HEK293 (cell line): ENCODE measurements around the gene PDIA4.

Experiments used
- CTCF ChIA-PET: fragments of 350-600 bp; formaldehyde crosslinking; extraction: SDS; loops from one replicate; lab custom pipeline; 2021; ENCODE audit warnings: antibody characterized with exemption; lab: Yijun Ruan, JAX
- POLR2A ChIA-PET: fragments of 300-600 bp; formaldehyde crosslinking; extraction: SDS; loops from one replicate; lab custom pipeline; 2020; ENCODE audit warnings: antibody characterized with exemption, inconsistent platforms; lab: Yijun Ruan, JAX
- H3K27ac ChIP-seq: fragments of 200-500 bp; sonication (Bioruptor generic); 2 replicates; pipeline ENCODE4 v1.5.1; 2014; ENCODE audit warnings: low read depth, low read length, control low read depth, inconsistent platforms; ENCODE audit errors: extremely low read depth
- H3K36me3 ChIP-seq, 2 experiments: fragments of 200-500 bp in 1 of 2; sonication (Bioruptor generic) in 1 of 2; 1 replicate in 1 of 2; 2 replicates in 1 of 2; pipeline ENCODE4 v1.5.1; 2014 to 2017; ENCODE audit warnings: inconsistent platforms in 2 of 2, low read length in 2 of 2; ENCODE audit not compliant: control insufficient read depth in 2 of 2, insufficient read depth in 1 of 2
- H3K4me1 ChIP-seq: fragments of 200-500 bp; sonication (Bioruptor generic); 2 replicates; pipeline ENCODE4 v1.5.1; 2014; ENCODE audit warnings: mild to moderate bottlenecking, low read length, inconsistent platforms; ENCODE audit not compliant: control insufficient read depth, insufficient read depth
- H3K4me3 ChIP-seq: 2 replicates; pipeline ENCODE4 v1.5.1; 2011; ENCODE audit warnings: low read depth, mild to moderate bottlenecking, control low read depth, low read length, moderate library complexity
- H3K9me3 ChIP-seq: fragments of 200-500 bp; sonication (Bioruptor generic); 2 replicates; pipeline ENCODE4 v1.5.1; 2014; ENCODE audit warnings: low read depth, low read length, inconsistent platforms; ENCODE audit not compliant: control insufficient read depth, insufficient read depth
- BCL11B ChIP-seq: fragments of 450-650 bp; formaldehyde crosslinking; IDR thresholded peaks from 2 replicates; pipeline ENCODE4 v1.5.1; 2016; ENCODE audit warnings: low read depth, missing biosample characterization, missing genetic modification characterization
- ELK4 ChIP-seq: IDR thresholded peaks from 2 replicates; pipeline ENCODE4 v1.6.1; 2011; ENCODE audit warnings: mild to moderate bottlenecking, low read depth, low read length, borderline replicate concordance
- INSM2 ChIP-seq: fragments of 450-650 bp; formaldehyde crosslinking; IDR thresholded peaks from 2 replicates; pipeline ENCODE4 v1.5.1; 2016; ENCODE audit warnings: missing biosample characterization, missing genetic modification characterization
- OSR2 ChIP-seq: fragments of 450-650 bp; formaldehyde crosslinking; IDR thresholded peaks from 2 replicates; pipeline ENCODE4 v1.5.1; 2016; ENCODE audit warnings: missing biosample characterization, missing genetic modification characterization
- PATZ1 ChIP-seq: fragments of 450-650 bp; formaldehyde crosslinking; IDR thresholded peaks from 2 replicates; pipeline ENCODE4 v1.5.1; 2016; ENCODE audit warnings: missing biosample characterization, missing genetic modification characterization
- SETDB1 ChIP-seq: IDR thresholded peaks from one replicate; pipeline ENCODE4 v1.6.1; 2017; ENCODE audit warnings: mild to moderate bottlenecking, low read length, moderate library complexity, mixed read lengths; ENCODE audit not compliant: insufficient read length
- SP7 ChIP-seq: fragments of 450-650 bp; formaldehyde crosslinking; IDR thresholded peaks from 2 replicates; pipeline ENCODE4 v1.5.1; 2016; ENCODE audit warnings: missing biosample characterization, missing genetic modification characterization
- TCF7L2 ChIP-seq: IDR thresholded peaks from 2 replicates; pipeline ENCODE4 v1.6.1; 2011; ENCODE audit warnings: low read depth, mild to moderate bottlenecking, inconsistent platforms, low read length, moderate library complexity, borderline replicate concordance
- ZBTB11 ChIP-seq: fragments of 450-650 bp; formaldehyde crosslinking; conservative IDR thresholded peaks from 2 replicates; pipeline ENCODE4 v1.5.1; 2016; ENCODE audit warnings: low read depth, missing biosample characterization, missing genetic modification characterization
- ZBTB48 ChIP-seq: fragments of 450-650 bp; formaldehyde crosslinking; IDR thresholded peaks from 2 replicates; pipeline ENCODE4 v1.5.1; 2016; ENCODE audit warnings: missing biosample characterization, missing genetic modification characterization
- ZFHX2 ChIP-seq: fragments of 450-650 bp; formaldehyde crosslinking; conservative IDR thresholded peaks from 2 replicates; pipeline ENCODE4 v1.5.1; 2016; ENCODE audit warnings: missing biosample characterization, missing genetic modification characterization
- ZNF10 ChIP-seq: fragments of 450-650 bp; formaldehyde crosslinking; IDR thresholded peaks from 2 replicates; pipeline ENCODE4 v1.5.1; 2017; ENCODE audit warnings: missing biosample characterization, missing genetic modification characterization
- ZNF112 ChIP-seq: fragments of 450-650 bp; formaldehyde crosslinking; IDR thresholded peaks from 2 replicates; pipeline ENCODE4 v1.5.0; 2017; ENCODE audit warnings: missing biosample characterization, missing genetic modification characterization
- ZNF121 ChIP-seq: fragments of 450-650 bp; formaldehyde crosslinking; IDR thresholded peaks from 2 replicates; pipeline ENCODE4 v1.5.1; 2016; ENCODE audit warnings: missing biosample characterization, missing genetic modification characterization
- ZNF169 ChIP-seq: fragments of 450-650 bp; formaldehyde crosslinking; IDR thresholded peaks from 2 replicates; pipeline ENCODE4 v1.5.1; 2016; ENCODE audit warnings: missing biosample characterization, missing genetic modification characterization
- ZNF214 ChIP-seq: fragments of 450-650 bp; formaldehyde crosslinking; IDR thresholded peaks from 2 replicates; pipeline ENCODE4 v1.5.1; 2017; ENCODE audit warnings: missing biosample characterization, mild to moderate bottlenecking, missing genetic modification characterization, borderline replicate concordance
- ZNF23 ChIP-seq: fragments of 450-650 bp; formaldehyde crosslinking; IDR thresholded peaks from 2 replicates; pipeline ENCODE4 v1.5.1; 2016; ENCODE audit warnings: missing biosample characterization, missing genetic modification characterization, borderline replicate concordance
- ZNF354C ChIP-seq: fragments of 450-650 bp; formaldehyde crosslinking; IDR thresholded peaks from 2 replicates; pipeline ENCODE4 v1.5.1; 2016; ENCODE audit warnings: missing biosample characterization, missing genetic modification characterization, low read depth, borderline replicate concordance
- ZNF398 ChIP-seq: fragments of 450-650 bp; formaldehyde crosslinking; IDR thresholded peaks from 2 replicates; pipeline ENCODE4 v1.5.1; 2017; ENCODE audit warnings: missing biosample characterization, missing genetic modification characterization
- ZNF558 ChIP-seq: fragments of 450-650 bp; formaldehyde crosslinking; IDR thresholded peaks from 2 replicates; pipeline ENCODE4 v1.5.1; 2016; ENCODE audit warnings: missing biosample characterization, missing genetic modification characterization
- ZNF623 ChIP-seq: fragments of 450-650 bp; formaldehyde crosslinking; IDR thresholded peaks from 2 replicates; pipeline ENCODE4 v1.5.1; 2016; ENCODE audit warnings: missing biosample characterization, missing genetic modification characterization
- ZNF677 ChIP-seq: fragments of 450-650 bp; IDR thresholded peaks from 2 replicates; pipeline ENCODE4 v1.5.0; 2018; ENCODE audit warnings: missing biosample characterization, mild to moderate bottlenecking, missing genetic modification characterization, moderate library complexity
- ZNF747 ChIP-seq: fragments of 450-650 bp; formaldehyde crosslinking; IDR thresholded peaks from 2 replicates; pipeline ENCODE4 v1.5.1; 2016; ENCODE audit warnings: missing biosample characterization, missing genetic modification characterization
- ZNF837 ChIP-seq: fragments of 450-650 bp; formaldehyde crosslinking; IDR thresholded peaks from 2 replicates; pipeline ENCODE4 v1.5.1; 2016; ENCODE audit warnings: missing biosample characterization, missing genetic modification characterization
- ZSCAN16 ChIP-seq: fragments of 450-650 bp; formaldehyde crosslinking; IDR thresholded peaks from 2 replicates; pipeline ENCODE4 v1.5.1; 2016; ENCODE audit warnings: missing biosample characterization, missing genetic modification characterization
- ZSCAN30 ChIP-seq: fragments of 450-650 bp; IDR thresholded peaks from 2 replicates; pipeline ENCODE4 v1.5.1; 2018; ENCODE audit warnings: missing biosample characterization, mild to moderate bottlenecking, missing genetic modification characterization, moderate library complexity

Gene PDIA4

GRCh38 chr7:149020483-149020882, 7.8 kb downstream of the PDIA4 start (continued):
- TF ChIP-seq ZNF121 (tag by site-specific recombination), result no peak
- no peak for TF ChIP-seq OSR2 (tag by site-specific recombination)
- TF ChIP-seq ZNF558 (tag by site-specific recombination), result no peak
- no peak for TF ChIP-seq ZSCAN30 (tag by site-specific recombination)
- TF ChIP-seq SP7 (tag by site-specific recombination), result no peak

GRCh38 chr7:149016876-149017275, 11.4 kb downstream of the PDIA4 start:
- H3K36me3 ChIP-seq, result peaks cover 32 to 88% of the 10 kb centered on the region in 2 experiments
- TF ChIP-seq BCL11B (tag by site-specific recombination) (no peak), ZNF398 (tag by site-specific recombination) (no peak), ZBTB48 (tag by site-specific recombination) (no peak), PATZ1 (no peak), ZNF10 (no peak), ZNF214 (tag by site-specific recombination) (no peak), ZNF169 (no peak), TCF7L2 (no peak), ELK4 (no peak), ZNF623 (tag by site-specific recombination) (no peak), ZNF747 (tag by site-specific recombination) (no peak), ZNF112 (tag by site-specific recombination) (no peak)
- TF ChIP-seq, all 188 proteins: peak for 0
- no peaks in the 10 kb centered on the region for H3K9me3 ChIP-seq
- no peak overlapping the region for H3K4me3 ChIP-seq
- ChIA-PET POLR2A (no interaction called here), CTCF (no interaction called here)
- no peak overlapping the region for H3K27ac ChIP-seq
- peaks cover 2% of the 10 kb centered on the region; the same call in 1 of the 2 replicates for H3K4me1 ChIP-seq

- Histone ChIP-seq H3K4me1 (peaks cover 2% of the 10 kb centered on the region; the same call in 1 of the 2 replicates), H3K27ac (no peak overlapping the region), H3K9me3 (no peaks in the 10 kb centered on the region), H3K36me3 (peaks cover 28 to 94% of the 10 kb centered on the region in 2 experiments), H3K4me3 (no peak overlapping the region)
- POLR2A ChIA-PET, result no interaction called here
- CTCF ChIA-PET, result interaction anchor here (0.6 to 1.5 kb wide), 3 partner anchors 9 to 52 kb away, joined by 3 to 4 read pairs (median 4); no protein-coding TSS in a partner anchor
- TF ChIP-seq ZSCAN16 (tag by site-specific recombination) (no peak), ZBTB11 (tag by site-specific recombination) (no peak), ZNF837 (tag by site-specific recombination) (no peak), ZNF23 (tag by site-specific recombination) (no peak), ZFHX2 (no peak), INSM2 (tag by site-specific recombination) (no peak), SETDB1 (no peak), ZNF677 (tag by site-specific recombination) (no peak), ZNF354C (tag by site-specific recombination) (no peak)
These were observed 14.0 kb downstream of the PDIA4 start for GRCh38 chr7:149014309-149014708.
